ENCODE results near the gene ANKRD27. TPM values are rescaled to one million over a fixed set of nuclear protein-coding genes. Genes with fewer than 3 reads are reported as not detected.
A peak's percentile ranks its signal among the peaks of the same experiment; 100 is the strongest.
"Not testable (repeated sequence)": the region's sequence is repeated elsewhere in the genome, so short reads cannot be mapped to it uniquely, and the experiment has no call there.

The ANKRD27 gene
- total RNA-seq, 2 donors from 2014 or later, result 9.6 to 16.2 TPM

- ATAC-seq (peak; percentile 98), DNase-seq (peak; percentile 97 to 99 (median 98))
- intact Hi-C loops (cut with DNase I), result no loop called here
- peak; percentile 69 to 70 (median 70) for TF ChIP-seq POLR2A (IDR thresholded peaks at IDR 0.05)
- TF ChIP-seq, protein P1, sequence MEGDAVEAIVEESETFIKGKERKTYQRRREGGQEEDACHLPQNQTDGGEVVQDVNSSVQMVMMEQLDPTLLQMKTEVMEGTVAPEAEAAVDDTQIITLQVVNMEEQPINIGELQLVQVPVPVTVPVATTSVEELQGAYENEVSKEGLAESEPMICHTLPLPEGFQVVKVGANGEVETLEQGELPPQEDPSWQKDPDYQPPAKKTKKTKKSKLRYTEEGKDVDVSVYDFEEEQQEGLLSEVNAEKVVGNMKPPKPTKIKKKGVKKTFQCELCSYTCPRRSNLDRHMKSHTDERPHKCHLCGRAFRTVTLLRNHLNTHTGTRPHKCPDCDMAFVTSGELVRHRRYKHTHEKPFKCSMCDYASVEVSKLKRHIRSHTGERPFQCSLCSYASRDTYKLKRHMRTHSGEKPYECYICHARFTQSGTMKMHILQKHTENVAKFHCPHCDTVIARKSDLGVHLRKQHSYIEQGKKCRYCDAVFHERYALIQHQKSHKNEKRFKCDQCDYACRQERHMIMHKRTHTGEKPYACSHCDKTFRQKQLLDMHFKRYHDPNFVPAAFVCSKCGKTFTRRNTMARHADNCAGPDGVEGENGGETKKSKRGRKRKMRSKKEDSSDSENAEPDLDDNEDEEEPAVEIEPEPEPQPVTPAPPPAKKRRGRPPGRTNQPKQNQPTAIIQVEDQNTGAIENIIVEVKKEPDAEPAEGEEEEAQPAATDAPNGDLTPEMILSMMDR (IDR thresholded peaks at IDR 0.05), result no peak
- no peaks in the 10 kb centered on the region for H3K27me3 ChIP-seq
- H3K4me1 ChIP-seq, result peaks cover 23% of the 10 kb centered on the region
- WGBS, 2 donors, result 0 to 1% methylated on average over 9 to 78 of the region's 81 CpGs
- peaks cover 5% of the 10 kb centered on the region in 2 donors for H3K36me3 ChIP-seq (replicated peaks in 1 of 2; ENCODE audit: insufficient read depth in 1 of 2, low read depth in 2 of 2)
- peak within 1 kb of the TSS; percentile 72 to 87 (median 80) for H3K27ac ChIP-seq
- H3K9me3 ChIP-seq, result no peaks in the 10 kb centered on the region
- H3K4me3 ChIP-seq, result peak within 1 kb of the TSS; percentile 78 to 81
Observed at GRCh38 chr19:32580901-32581704, 93.9 kb downstream of the ANKRD27 start, which contains the start of gene PDCD5. TSS of gene PDCD5 (plus strand) at chr19:32581190. CDS start at chr19:32581262, 72 bp downstream.

DNA sequence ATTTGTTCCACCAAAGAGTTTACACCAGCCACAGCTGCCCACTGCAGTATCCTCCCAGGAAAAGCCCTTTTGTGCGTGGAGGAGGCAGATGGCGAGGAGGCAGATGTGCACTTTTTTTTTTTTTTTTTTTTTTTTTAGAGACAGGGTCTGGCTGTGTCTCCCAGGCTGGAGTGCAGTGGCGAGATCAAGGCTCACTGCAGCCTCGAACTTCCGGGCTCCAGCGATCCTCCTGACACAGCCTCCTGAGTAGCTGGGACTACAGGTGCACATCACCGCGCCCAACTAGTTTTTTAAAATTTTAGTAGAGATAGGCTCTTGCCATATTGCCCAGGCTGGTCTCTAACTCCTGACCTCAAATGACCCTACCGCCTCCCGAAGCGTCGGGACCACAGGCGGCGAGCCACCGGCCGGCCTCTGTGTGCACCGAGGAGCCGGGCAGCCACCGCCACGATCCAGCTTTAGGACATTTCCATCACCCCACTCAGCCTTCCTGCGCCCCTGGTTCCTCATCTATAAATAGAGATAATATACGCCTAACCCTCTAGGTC is 94.6 kb downstream of the ANKRD27 start:
- peak; percentile 20 for ATAC-seq

DNA sequence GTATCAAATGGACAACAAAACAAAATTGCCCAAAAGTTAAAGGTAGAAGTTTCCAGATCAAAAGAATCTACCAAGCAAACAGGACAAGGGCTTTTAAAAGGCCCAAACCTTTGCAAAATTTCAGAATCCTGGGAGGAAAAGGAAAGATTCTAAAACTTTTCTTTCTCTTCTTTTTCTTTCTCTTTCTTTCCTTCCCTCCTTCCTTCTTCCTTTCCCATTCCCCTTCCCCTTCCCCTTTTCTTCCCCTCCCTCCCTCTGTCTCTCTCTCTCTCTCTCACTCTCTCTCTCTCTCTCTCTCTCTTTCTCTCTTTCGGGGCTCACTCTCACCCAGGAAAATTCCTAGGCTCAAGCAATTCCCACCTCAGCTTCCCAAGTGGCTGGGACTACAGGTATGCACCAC is 98.2 kb downstream of the ANKRD27 start:
- no peaks in the 10 kb centered on the region for H3K9me3 ChIP-seq
- no peaks in the 10 kb centered on the region for H3K27me3 ChIP-seq
- DNase-seq, result no peak
- H3K4me1 ChIP-seq, result peaks cover 6% of the 10 kb centered on the region
- WGBS, 2 donors, result 76 to 78% methylated on average over 1 of the region's 1 CpG
- intact Hi-C loops (cut with DNase I), result no loop called here
- TF ChIP-seq, protein P1 (IDR thresholded peaks at IDR 0.05), result no peak
- no peak for TF ChIP-seq POLR2A (IDR thresholded peaks at IDR 0.05)
- H3K36me3 ChIP-seq (replicated peaks in 1 of 2; ENCODE audit: insufficient read depth in 1 of 2, low read depth in 2 of 2), result no peaks in the 10 kb centered on the region
- ATAC-seq, result no peak
- H3K27ac ChIP-seq, result no peak overlapping the region
- no peak overlapping the region for H3K4me3 ChIP-seq

More for the DNA sequence above, 94.6 kb downstream of the ANKRD27 start:
- peak overlapping the region in 2 of 4 donors; percentile 84 to 87 for H3K27ac ChIP-seq
- TF ChIP-seq, protein P1 (IDR thresholded peaks at IDR 0.05), result no peak
- TF ChIP-seq POLR2A (IDR thresholded peaks at IDR 0.05), result no peak
- intact Hi-C loops (cut with DNase I), result no loop called here
- no peaks in the 10 kb centered on the region for H3K27me3 ChIP-seq
- DNase-seq, result no peak
- no peaks in the 10 kb centered on the region for H3K9me3 ChIP-seq
- 19 to 26% methylated on average over 16 to 22 of the region's 22 CpGs for WGBS, 2 donors
- H3K4me3 ChIP-seq, result peak overlapping the region in 1 of 2 donors; percentile 78
- H3K4me1 ChIP-seq, result peaks cover 23% of the 10 kb centered on the region
- peaks cover 0 to under 1% of the 10 kb centered on the region in 2 donors for H3K36me3 ChIP-seq (replicated peaks in 1 of 2; ENCODE audit: insufficient read depth in 1 of 2, low read depth in 2 of 2)

DNA sequence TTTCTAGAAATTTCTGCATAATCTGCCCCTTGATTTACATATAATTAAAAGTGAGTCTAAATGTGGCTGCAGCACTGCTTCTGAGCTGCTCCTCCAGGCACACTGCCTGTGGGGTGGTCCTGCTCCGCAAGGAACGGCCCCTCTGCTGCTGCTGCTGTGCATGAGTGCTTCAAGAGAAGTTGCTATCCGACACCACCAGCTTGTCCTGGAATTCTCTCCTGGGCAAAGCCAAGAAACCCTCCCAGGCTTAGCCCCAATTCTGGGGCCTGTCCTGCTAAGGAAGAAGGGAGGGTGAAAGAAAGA is 101.5 kb downstream of the ANKRD27 start:
- no peak overlapping the region for H3K27ac ChIP-seq
- no peak overlapping the region for H3K4me3 ChIP-seq
- DNase-seq (no peak), ATAC-seq (no peak)
- no peaks in the 10 kb centered on the region for H3K4me1 ChIP-seq
- 55 to 76% methylated on average over 3 of the region's 3 CpGs for WGBS, 2 donors
- no peaks in the 10 kb centered on the region for H3K36me3 ChIP-seq (replicated peaks in 1 of 2; ENCODE audit: insufficient read depth in 1 of 2, low read depth in 2 of 2)
- no peaks in the 10 kb centered on the region for H3K9me3 ChIP-seq
- H3K27me3 ChIP-seq, result no peaks in the 10 kb centered on the region
- TF ChIP-seq POLR2A (IDR thresholded peaks at IDR 0.05), result no peak
- TF ChIP-seq, protein P1 (IDR thresholded peaks at IDR 0.05), result no peak
- intact Hi-C loops (cut with DNase I), result no loop called here

GRCh38 chr19:32572700-32573491 is 102.1 kb downstream of the ANKRD27 start:
- WGBS, 2 donors, result 70 to 87% methylated on average over 20 to 21 of the region's 21 CpGs
- H3K36me3 ChIP-seq (replicated peaks in 1 of 2; ENCODE audit: insufficient read depth in 1 of 2, low read depth in 2 of 2); ATAC-seq; H3K4me3 ChIP-seq; H3K9me3 ChIP-seq; H3K27me3 ChIP-seq; H3K27ac ChIP-seq; H3K4me1 ChIP-seq; intact Hi-C loops (cut with DNase I); DNase-seq: not testable (repeated sequence)

GRCh38 chr19:32571471-32572075 is 103.4 kb downstream of the ANKRD27 start:
- H3K27me3 ChIP-seq; H3K4me1 ChIP-seq; DNase-seq; H3K27ac ChIP-seq; H3K9me3 ChIP-seq; intact Hi-C loops (cut with DNase I); ATAC-seq; H3K4me3 ChIP-seq; H3K36me3 ChIP-seq (replicated peaks in 1 of 2; ENCODE audit: insufficient read depth in 1 of 2, low read depth in 2 of 2): not testable (repeated sequence)
- WGBS, 2 donors, result 70% methylated on average over 15 of the region's 36 CpGs; no CpG with 5 or more reads in 1 of the 2 donors
